Esophagus squamous epithelium (tissue), 4 donors: Measurements from ENCODE around the gene TLK1.

ENCODE experiments used
- POLR2A ChIP-seq, 4 donors: fragments of 450-650 bp; IDR thresholded peaks; one replicate each; pipeline ENCODE4 v1.6.1; 2017; ENCODE audit warnings: antibody characterized with exemption in 4 of 4, mild to moderate bottlenecking in 4 of 4, moderate library complexity in 3 of 4
- TF ChIP-seq, protein P1 (sequence below), 6 experiments: fragments of 450-650 bp in 4 of 6; fragments of 200-600 bp in 2 of 6; sonication (generic) in 2 of 6; IDR thresholded peaks; one replicate each; pipeline ENCODE4 v1.5.1; 2016 to 2019; ENCODE audit warnings: antibody characterized with exemption in 6 of 6, mild to moderate bottlenecking in 4 of 6, moderate library complexity in 4 of 6

DNA sequence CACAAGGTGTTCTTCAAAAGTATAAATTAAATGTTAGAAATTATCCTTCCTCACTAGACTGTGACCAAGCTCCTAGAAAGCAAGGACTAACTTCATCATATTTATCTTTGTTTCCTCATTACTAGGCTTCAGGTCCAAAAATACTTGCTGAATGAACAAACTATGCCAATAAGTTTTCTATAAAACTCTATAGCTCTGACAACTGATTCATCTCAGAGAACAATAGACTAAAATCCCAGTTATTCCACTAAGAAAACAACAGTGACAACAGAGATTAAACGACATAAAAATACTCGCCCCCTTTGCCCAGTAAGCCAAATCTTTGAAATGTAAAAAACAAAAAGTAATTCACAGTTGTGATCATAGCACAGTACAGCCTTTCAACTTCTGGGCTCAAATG, 13.6 kb downstream of the TLK1 start:
- TF ChIP-seq, protein P1, sequence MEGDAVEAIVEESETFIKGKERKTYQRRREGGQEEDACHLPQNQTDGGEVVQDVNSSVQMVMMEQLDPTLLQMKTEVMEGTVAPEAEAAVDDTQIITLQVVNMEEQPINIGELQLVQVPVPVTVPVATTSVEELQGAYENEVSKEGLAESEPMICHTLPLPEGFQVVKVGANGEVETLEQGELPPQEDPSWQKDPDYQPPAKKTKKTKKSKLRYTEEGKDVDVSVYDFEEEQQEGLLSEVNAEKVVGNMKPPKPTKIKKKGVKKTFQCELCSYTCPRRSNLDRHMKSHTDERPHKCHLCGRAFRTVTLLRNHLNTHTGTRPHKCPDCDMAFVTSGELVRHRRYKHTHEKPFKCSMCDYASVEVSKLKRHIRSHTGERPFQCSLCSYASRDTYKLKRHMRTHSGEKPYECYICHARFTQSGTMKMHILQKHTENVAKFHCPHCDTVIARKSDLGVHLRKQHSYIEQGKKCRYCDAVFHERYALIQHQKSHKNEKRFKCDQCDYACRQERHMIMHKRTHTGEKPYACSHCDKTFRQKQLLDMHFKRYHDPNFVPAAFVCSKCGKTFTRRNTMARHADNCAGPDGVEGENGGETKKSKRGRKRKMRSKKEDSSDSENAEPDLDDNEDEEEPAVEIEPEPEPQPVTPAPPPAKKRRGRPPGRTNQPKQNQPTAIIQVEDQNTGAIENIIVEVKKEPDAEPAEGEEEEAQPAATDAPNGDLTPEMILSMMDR (IDR thresholded peaks at IDR 0.05), result no peak
- TF ChIP-seq POLR2A (IDR thresholded peaks at IDR 0.05), result no peak
